ENCODE measurements around the gene CRACDL. TPM values are rescaled to one million over a fixed set of nuclear protein-coding genes. Genes with fewer than 3 reads are reported as not detected.

CRACDL gene
- total and polyA plus RNA-seq, 4 experiments from 2014 or later = 0.25 to 1.3 (median 1.2) TPM

- Histone ChIP-seq H3K4me1 (ENCODE audit: insufficient read depth, low read length) (no peaks in the 10 kb centered on the region), H3K9me3 (ENCODE audit: control insufficient read depth in 1 of 2, low read length in 2 of 2) (no peaks in the 10 kb centered on the region), H3K27ac (ENCODE audit: low read depth, low read length) (no peak overlapping the region), H3K36me3 (ENCODE audit: insufficient read depth, low read length) (no peaks in the 10 kb centered on the region), H3K27me3 (ENCODE audit: insufficient read depth, low read length) (no peaks in the 10 kb centered on the region), H3K4me3 (ENCODE audit: low read length in 2 of 2) (no peak overlapping the region)
- no peaks in the 10 kb centered on the region for H3K36me3 Mint-ChIP-seq
- intact Hi-C loops (cut with micrococcal nuclease) = no loop called here
- H3K27me3 Mint-ChIP-seq = no peaks in the 10 kb centered on the region
- ChIA-PET CTCF (ENCODE audit: partially characterized antibody) (no interaction called here), POLR2A (ENCODE audit: partially characterized antibody) (no interaction called here)
- no peak overlapping the region for H3K4me3 Mint-ChIP-seq
- DNase-seq = no peak
- no peaks in the 10 kb centered on the region for H3K9me3 Mint-ChIP-seq
- H3K4me1 Mint-ChIP-seq = no peaks in the 10 kb centered on the region
- H3K27ac Mint-ChIP-seq = no peak overlapping the region
These were observed 38.3 kb downstream of the CRACDL start for GRCh38 chr2:98897746-98898145.

GRCh38 chr2:98896944-98897343 lies 39.1 kb downstream of the CRACDL start:
- no peak for DNase-seq
- Mint-ChIP-seq H3K27me3 (no peaks in the 10 kb centered on the region), H3K9me3 (no peaks in the 10 kb centered on the region), H3K4me3 (no peak overlapping the region), H3K27ac (no peak overlapping the region), H3K4me1 (no peaks in the 10 kb centered on the region), H3K36me3 (no peaks in the 10 kb centered on the region)
- no peaks in the 10 kb centered on the region for H3K36me3 ChIP-seq (ENCODE audit: insufficient read depth, low read length)
- intact Hi-C loops (cut with micrococcal nuclease) = no loop called here
- H3K27ac ChIP-seq (ENCODE audit: low read depth, low read length) = no peak overlapping the region
- CTCF ChIA-PET (ENCODE audit: partially characterized antibody) = no interaction called here
- H3K4me1 ChIP-seq (ENCODE audit: insufficient read depth, low read length) = no peaks in the 10 kb centered on the region
- no peaks in the 10 kb centered on the region for H3K9me3 ChIP-seq (ENCODE audit: control insufficient read depth in 1 of 2, low read length in 2 of 2)
- no peaks in the 10 kb centered on the region for H3K27me3 ChIP-seq (ENCODE audit: insufficient read depth, low read length)
- POLR2A ChIA-PET (ENCODE audit: partially characterized antibody) = no interaction called here
- no peak overlapping the region for H3K4me3 ChIP-seq (ENCODE audit: low read length in 2 of 2)

GRCh38 chr2:98896416-98896815 lies 39.6 kb downstream of the CRACDL start:
- intact Hi-C loops (cut with micrococcal nuclease) = no loop called here
- Histone ChIP-seq H3K4me3 (ENCODE audit: low read length in 2 of 2) (no peak overlapping the region), H3K36me3 (ENCODE audit: insufficient read depth, low read length) (no peaks in the 10 kb centered on the region), H3K27ac (ENCODE audit: low read depth, low read length) (no peak overlapping the region), H3K27me3 (ENCODE audit: insufficient read depth, low read length) (no peaks in the 10 kb centered on the region), H3K4me1 (ENCODE audit: insufficient read depth, low read length) (no peaks in the 10 kb centered on the region), H3K9me3 (ENCODE audit: control insufficient read depth in 1 of 2, low read length in 2 of 2) (no peaks in the 10 kb centered on the region)
- Mint-ChIP-seq H3K4me1 (no peaks in the 10 kb centered on the region), H3K27ac (no peak overlapping the region), H3K27me3 (no peaks in the 10 kb centered on the region), H3K4me3 (no peak overlapping the region), H3K36me3 (no peaks in the 10 kb centered on the region), H3K9me3 (no peaks in the 10 kb centered on the region)
- CTCF ChIA-PET (ENCODE audit: partially characterized antibody) = no interaction called here
- POLR2A ChIA-PET (ENCODE audit: partially characterized antibody) = no interaction called here
- no peak for DNase-seq

- CTCF ChIA-PET (ENCODE audit: partially characterized antibody) = no interaction called here
- no peaks in the 10 kb centered on the region for H3K4me1 ChIP-seq (ENCODE audit: insufficient read depth, low read length)
- intact Hi-C loops (cut with micrococcal nuclease) = no loop called here
- Mint-ChIP-seq H3K4me3 (no peak overlapping the region), H3K4me1 (no peaks in the 10 kb centered on the region), H3K27me3 (no peaks in the 10 kb centered on the region), H3K27ac (peak overlapping the region in 1 of 7 donors; percentile 72), H3K9me3 (no peaks in the 10 kb centered on the region), H3K36me3 (no peaks in the 10 kb centered on the region)
- H3K9me3 ChIP-seq (ENCODE audit: control insufficient read depth in 1 of 2, low read length in 2 of 2) = no peaks in the 10 kb centered on the region
- no peak for DNase-seq
- no peak overlapping the region for H3K27ac ChIP-seq (ENCODE audit: low read depth, low read length)
- H3K27me3 ChIP-seq (ENCODE audit: insufficient read depth, low read length) = no peaks in the 10 kb centered on the region
- H3K4me3 ChIP-seq (ENCODE audit: low read length in 2 of 2) = no peak overlapping the region
- no peaks in the 10 kb centered on the region for H3K36me3 ChIP-seq (ENCODE audit: insufficient read depth, low read length)
- POLR2A ChIA-PET (ENCODE audit: partially characterized antibody) = no interaction called here
These were observed 40.1 kb downstream of the CRACDL start for GRCh38 chr2:98895901-98896300.

GRCh38 chr2:98895221-98895620 lies 40.8 kb downstream of the CRACDL start:
- H3K36me3 ChIP-seq (ENCODE audit: insufficient read depth, low read length) = no peaks in the 10 kb centered on the region
- peaks cover 0 to 1% (median 0%) of the 10 kb centered on the region in 8 donors for H3K9me3 Mint-ChIP-seq
- intact Hi-C loops (cut with micrococcal nuclease) = no loop called here
- H3K27me3 Mint-ChIP-seq = peaks cover 0 to under 1% of the 10 kb centered on the region in 2 donors
- H3K4me3 ChIP-seq (ENCODE audit: low read length in 2 of 2) = no peak overlapping the region
- H3K36me3 Mint-ChIP-seq = no peaks in the 10 kb centered on the region
- CTCF ChIA-PET (ENCODE audit: partially characterized antibody) = no interaction called here
- POLR2A ChIA-PET (ENCODE audit: partially characterized antibody) = no interaction called here
- H3K9me3 ChIP-seq (ENCODE audit: control insufficient read depth in 1 of 2, low read length in 2 of 2) = no peaks in the 10 kb centered on the region
- DNase-seq = no peak
- H3K27ac Mint-ChIP-seq = peak overlapping the region in 2 of 7 donors; percentile 7 to 42
- no peak overlapping the region for H3K4me3 Mint-ChIP-seq
- no peaks in the 10 kb centered on the region for H3K4me1 ChIP-seq (ENCODE audit: insufficient read depth, low read length)
- no peaks in the 10 kb centered on the region for H3K27me3 ChIP-seq (ENCODE audit: insufficient read depth, low read length)
- H3K27ac ChIP-seq (ENCODE audit: low read depth, low read length) = no peak overlapping the region
- no peaks in the 10 kb centered on the region for H3K4me1 Mint-ChIP-seq

GRCh38 chr2:98894331-98895000 lies 41.6 kb downstream of the CRACDL start:
- Mint-ChIP-seq H3K4me3 (no peak overlapping the region), H3K4me1 (no peaks in the 10 kb centered on the region), H3K9me3 (peaks cover 0 to 9% (median 0%) of the 10 kb centered on the region in 8 donors), H3K27me3 (peaks cover 1 to 2% of the 10 kb centered on the region in 2 donors), H3K36me3 (no peaks in the 10 kb centered on the region), H3K27ac (no peak overlapping the region)
- DNase-seq = no peak
- no peaks in the 10 kb centered on the region for H3K27me3 ChIP-seq (ENCODE audit: insufficient read depth, low read length)
- H3K9me3 ChIP-seq (ENCODE audit: control insufficient read depth in 1 of 2, low read length in 2 of 2) = no peaks in the 10 kb centered on the region
- CTCF ChIA-PET (ENCODE audit: partially characterized antibody) = no interaction called here
- H3K36me3 ChIP-seq (ENCODE audit: insufficient read depth, low read length) = no peaks in the 10 kb centered on the region
- intact Hi-C loops (cut with micrococcal nuclease) = no loop called here
- H3K4me1 ChIP-seq (ENCODE audit: insufficient read depth, low read length) = no peaks in the 10 kb centered on the region
- H3K27ac ChIP-seq (ENCODE audit: low read depth, low read length) = no peak overlapping the region
- H3K4me3 ChIP-seq (ENCODE audit: low read length in 2 of 2) = no peak overlapping the region
- POLR2A ChIA-PET (ENCODE audit: partially characterized antibody) = no interaction called here

- no peak overlapping the region for H3K4me3 ChIP-seq (ENCODE audit: low read length in 2 of 2)
- H3K9me3 ChIP-seq (ENCODE audit: control insufficient read depth in 1 of 2, low read length in 2 of 2) = no peaks in the 10 kb centered on the region
- H3K4me1 Mint-ChIP-seq = no peaks in the 10 kb centered on the region
- H3K27me3 Mint-ChIP-seq = peaks cover 1 to 2% of the 10 kb centered on the region in 2 donors
- intact Hi-C loops (cut with micrococcal nuclease) = no loop called here
- POLR2A ChIA-PET (ENCODE audit: partially characterized antibody) = no interaction called here
- no peaks in the 10 kb centered on the region for H3K36me3 Mint-ChIP-seq
- peaks cover 0 to 12% (median 0%) of the 10 kb centered on the region in 8 donors for H3K9me3 Mint-ChIP-seq
- H3K27me3 ChIP-seq (ENCODE audit: insufficient read depth, low read length) = no peaks in the 10 kb centered on the region
- CTCF ChIA-PET (ENCODE audit: partially characterized antibody) = no interaction called here
- H3K36me3 ChIP-seq (ENCODE audit: insufficient read depth, low read length) = no peaks in the 10 kb centered on the region
- no peak for DNase-seq
- no peak overlapping the region for H3K27ac ChIP-seq (ENCODE audit: low read depth, low read length)
- no peaks in the 10 kb centered on the region for H3K4me1 ChIP-seq (ENCODE audit: insufficient read depth, low read length)
- no peak overlapping the region for H3K4me3 Mint-ChIP-seq
- H3K27ac Mint-ChIP-seq = no peak overlapping the region
These were observed 42.1 kb downstream of the CRACDL start for GRCh38 chr2:98893911-98894321.

- H3K4me3 ChIP-seq (ENCODE audit: low read length in 2 of 2) = no peak overlapping the region
- ChIA-PET POLR2A (ENCODE audit: partially characterized antibody) (no interaction called here), CTCF (ENCODE audit: partially characterized antibody) (no interaction called here)
- Mint-ChIP-seq H3K4me3 (no peak overlapping the region), H3K27ac (no peak overlapping the region), H3K4me1 (no peaks in the 10 kb centered on the region), H3K9me3 (peaks cover 0 to 13% (median 8%) of the 10 kb centered on the region in 8 donors), H3K36me3 (peaks cover 2 to 3% of the 10 kb centered on the region in 2 donors), H3K27me3 (peaks cover 4 to 5% of the 10 kb centered on the region in 2 donors)
- no peak for DNase-seq
- H3K36me3 ChIP-seq (ENCODE audit: insufficient read depth, low read length) = no peaks in the 10 kb centered on the region
- intact Hi-C loops (cut with micrococcal nuclease) = no loop called here
- H3K9me3 ChIP-seq (ENCODE audit: control insufficient read depth in 1 of 2, low read length in 2 of 2) = no peaks in the 10 kb centered on the region
- H3K4me1 ChIP-seq (ENCODE audit: insufficient read depth, low read length) = no peaks in the 10 kb centered on the region
- H3K27me3 ChIP-seq (ENCODE audit: insufficient read depth, low read length) = no peaks in the 10 kb centered on the region
- H3K27ac ChIP-seq (ENCODE audit: low read depth, low read length) = no peak overlapping the region
These were observed 43.2 kb downstream of the CRACDL start for GRCh38 chr2:98892871-98893270.

Data from CD4-positive, alpha-beta memory T cell (primary cell).